HG03378 (cell line): ENCODE measurements around the gene KLHL26.
A peak's percentile ranks its signal among the peaks of the same experiment; 100 is the strongest.
"Not testable (repeated sequence)": the region's sequence is repeated elsewhere in the genome, so short reads cannot be mapped to it uniquely, and the experiment has no call there.

Source experiments
- ATAC-seq: cut with Tn5 transposase; IDR thresholded peaks from one replicate; pipeline ENCODE4 v1.9.1; 2021; ENCODE audit warnings: mild to moderate bottlenecking, moderate library complexity; ENCODE audit not compliant: unreplicated experiment

Gene KLHL26, protein sequence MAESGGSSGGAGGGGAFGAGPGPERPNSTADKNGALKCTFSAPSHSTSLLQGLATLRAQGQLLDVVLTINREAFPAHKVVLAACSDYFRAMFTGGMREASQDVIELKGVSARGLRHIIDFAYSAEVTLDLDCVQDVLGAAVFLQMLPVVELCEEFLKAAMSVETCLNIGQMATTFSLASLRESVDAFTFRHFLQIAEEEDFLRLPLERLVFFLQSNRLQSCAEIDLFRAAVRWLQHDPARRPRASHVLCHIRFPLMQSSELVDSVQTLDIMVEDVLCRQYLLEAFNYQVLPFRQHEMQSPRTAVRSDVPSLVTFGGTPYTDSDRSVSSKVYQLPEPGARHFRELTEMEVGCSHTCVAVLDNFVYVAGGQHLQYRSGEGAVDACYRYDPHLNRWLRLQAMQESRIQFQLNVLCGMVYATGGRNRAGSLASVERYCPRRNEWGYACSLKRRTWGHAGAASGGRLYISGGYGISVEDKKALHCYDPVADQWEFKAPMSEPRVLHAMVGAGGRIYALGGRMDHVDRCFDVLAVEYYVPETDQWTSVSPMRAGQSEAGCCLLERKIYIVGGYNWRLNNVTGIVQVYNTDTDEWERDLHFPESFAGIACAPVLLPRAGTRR

DNA sequence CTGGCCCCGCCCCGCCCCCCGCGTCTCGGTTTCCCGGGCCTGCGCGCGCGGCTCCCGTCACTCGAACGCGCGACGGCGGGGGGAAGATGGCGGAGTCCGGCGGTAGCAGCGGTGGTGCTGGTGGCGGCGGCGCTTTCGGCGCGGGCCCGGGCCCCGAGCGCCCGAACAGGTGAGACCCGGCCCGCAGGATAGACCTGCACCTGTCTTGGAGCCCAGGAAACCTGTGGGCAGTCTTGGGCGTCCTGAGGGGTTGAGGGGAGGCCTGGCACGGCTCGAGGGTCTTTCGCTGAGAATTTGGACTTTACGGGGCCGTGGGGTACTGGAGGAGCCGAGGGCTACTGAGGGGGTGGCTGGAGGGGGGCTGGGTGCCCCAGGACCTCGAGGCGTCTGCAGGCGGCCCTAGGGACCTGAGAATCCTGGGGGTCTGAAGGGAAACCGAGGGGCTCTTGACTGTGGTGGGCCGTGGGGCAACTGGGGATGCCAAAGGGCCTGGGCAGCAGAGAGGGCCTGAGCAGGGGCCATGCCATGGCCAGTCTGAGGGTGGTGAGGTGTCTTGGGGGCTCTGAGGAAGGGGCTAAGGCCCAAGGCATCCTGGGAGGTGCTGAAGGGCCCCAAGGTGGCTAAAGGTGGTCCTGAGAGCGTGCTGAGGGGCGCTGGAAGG, at the start of gene KLHL26:
TSS of gene KLHL26 (plus strand) at position 60 of the 661 bp plus-strand sequence. CDS start at position 87, 27 bp downstream.
- ATAC-seq: no peak

DNA sequence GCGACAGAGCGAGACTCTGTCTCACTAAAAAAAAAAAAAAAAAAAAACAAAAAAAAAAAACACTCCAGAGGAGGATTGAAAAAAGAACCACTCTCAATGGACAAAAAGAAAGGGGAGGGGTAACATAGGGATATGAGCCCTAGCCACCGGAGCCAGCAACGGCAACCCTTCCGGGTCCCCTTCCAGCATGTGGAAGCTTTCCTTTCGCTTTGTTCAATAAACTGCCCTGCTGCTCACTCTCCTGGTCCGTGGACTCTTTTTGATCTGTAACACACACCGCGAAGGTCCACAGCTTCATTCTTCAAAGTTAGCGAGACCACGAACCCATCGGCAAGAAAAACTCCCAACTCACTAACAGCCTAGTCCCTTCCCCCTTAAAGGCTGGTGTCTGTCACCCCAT, 49.3 kb upstream of the KLHL26 start:
- ATAC-seq: no peak

DNA sequence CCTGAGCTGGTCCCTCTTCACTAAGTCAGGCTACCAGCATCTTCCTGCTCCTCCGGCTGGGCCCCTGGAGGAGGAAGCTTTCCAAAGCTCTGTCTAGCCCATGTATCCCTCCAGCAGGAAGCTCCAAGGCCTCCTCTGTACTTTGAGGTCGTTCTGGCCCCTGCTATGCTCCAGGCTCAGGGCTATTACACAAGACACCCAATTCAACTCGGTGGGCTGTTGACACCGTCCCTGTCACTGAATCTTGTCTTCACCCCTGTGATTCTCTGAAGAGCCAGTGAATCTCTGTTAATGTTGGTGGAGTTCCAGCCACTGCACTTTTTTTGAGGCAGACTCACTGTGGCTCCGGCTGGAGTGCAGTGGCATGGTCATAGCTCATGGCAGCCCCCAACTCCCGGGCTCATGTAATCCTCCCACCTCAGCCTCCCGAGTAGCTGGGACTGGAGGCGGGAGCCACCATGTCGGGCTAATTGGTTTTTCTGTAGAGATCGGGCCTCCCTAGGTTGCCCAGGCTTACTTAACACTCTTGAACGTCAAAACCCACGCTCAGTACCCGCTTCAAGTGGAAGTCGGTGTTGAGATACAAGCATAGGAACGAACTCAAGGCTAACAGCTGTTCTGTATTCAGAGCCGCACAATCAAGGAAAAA, 48.7 kb upstream of the KLHL26 start:
- ATAC-seq: no peak

DNA sequence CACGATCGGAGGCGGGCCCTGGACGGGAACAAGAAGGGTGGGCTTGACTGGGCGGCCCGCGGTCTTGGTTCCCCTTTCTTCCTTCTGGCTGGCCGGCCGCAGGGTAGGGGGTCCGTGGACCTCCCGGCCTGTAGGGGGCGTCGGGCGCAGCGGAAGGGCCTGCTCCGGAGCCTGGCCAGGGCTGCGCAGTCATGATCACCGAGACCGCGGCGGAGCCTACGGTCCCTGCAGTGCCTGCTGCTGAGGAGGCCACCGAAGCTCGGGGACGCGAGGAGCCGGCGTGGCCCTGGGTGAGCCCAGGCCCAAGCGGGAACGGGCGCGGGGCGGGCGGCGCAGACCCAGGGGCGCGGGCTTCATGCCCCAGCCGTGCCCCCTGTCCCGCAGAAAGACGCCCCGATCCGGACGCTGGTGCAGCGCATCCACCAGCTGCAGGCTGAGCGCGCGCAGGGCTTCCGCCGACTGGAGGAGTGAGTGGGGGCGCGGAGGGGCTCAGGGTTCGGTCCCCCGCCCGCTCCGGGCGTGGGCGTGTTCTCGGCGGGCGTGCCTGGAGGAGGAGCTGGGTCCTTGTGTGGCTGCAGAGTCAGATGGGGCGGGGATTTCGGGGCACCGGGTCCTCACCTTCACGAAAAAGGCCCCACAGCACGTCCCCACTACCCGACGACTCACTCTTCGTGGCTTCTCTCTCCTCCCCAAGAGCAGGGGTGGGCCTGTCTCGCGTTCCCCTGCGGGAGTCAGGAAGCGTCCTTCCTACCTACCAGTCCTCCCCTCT, 48.0 kb upstream of the KLHL26 start, which contains the start of gene REX1BD:
TSS of gene REX1BD (plus strand) at position 188 of the 769 bp plus-strand sequence. CDS start at position 192, 4 bp downstream.
- ATAC-seq: peak; percentile 69

DNA sequence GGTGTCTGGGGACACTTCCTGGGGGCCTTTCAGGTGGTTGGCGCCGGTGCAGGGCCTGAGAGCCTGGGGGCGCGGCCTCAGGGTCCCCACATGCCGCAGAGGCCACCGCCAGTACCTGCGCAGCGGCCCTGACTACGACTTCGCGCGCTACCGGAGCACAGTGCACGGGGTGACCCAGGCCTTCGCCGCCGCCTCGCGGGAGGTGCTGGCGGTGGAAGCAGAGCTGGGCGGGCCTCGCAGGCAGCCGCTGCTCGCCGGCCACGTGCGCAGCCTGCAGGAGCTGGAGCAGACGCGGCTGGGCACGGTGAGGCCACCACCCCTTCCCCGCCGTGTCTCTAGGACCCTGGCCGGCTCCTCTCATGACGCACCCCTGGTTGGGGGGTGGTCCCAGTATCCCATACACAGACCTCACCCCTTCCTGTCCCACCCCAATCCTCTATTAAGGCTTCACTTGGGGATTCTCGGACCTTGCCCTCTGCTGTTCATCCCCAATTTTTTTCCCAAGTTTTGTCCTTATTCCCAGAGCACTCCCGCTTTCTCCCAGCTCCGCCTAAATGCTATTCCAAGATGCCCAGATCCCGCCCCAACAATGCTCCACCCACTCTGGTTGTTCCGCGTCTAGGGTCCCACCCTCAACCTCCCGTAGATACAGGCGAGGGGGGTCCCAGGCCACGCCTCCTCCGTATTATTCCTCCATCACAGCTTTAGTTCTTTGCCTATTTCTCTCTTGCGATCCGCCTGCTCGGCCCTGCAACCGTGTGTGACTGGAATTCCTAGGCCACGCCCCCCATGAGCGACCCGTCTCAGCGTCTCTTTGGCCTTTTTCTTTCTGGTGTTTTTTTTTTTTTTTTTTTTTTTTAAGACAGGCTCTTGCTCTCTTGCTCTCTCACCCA, 47.2 kb upstream of the KLHL26 start:
- ATAC-seq: peak; percentile 18

DNA sequence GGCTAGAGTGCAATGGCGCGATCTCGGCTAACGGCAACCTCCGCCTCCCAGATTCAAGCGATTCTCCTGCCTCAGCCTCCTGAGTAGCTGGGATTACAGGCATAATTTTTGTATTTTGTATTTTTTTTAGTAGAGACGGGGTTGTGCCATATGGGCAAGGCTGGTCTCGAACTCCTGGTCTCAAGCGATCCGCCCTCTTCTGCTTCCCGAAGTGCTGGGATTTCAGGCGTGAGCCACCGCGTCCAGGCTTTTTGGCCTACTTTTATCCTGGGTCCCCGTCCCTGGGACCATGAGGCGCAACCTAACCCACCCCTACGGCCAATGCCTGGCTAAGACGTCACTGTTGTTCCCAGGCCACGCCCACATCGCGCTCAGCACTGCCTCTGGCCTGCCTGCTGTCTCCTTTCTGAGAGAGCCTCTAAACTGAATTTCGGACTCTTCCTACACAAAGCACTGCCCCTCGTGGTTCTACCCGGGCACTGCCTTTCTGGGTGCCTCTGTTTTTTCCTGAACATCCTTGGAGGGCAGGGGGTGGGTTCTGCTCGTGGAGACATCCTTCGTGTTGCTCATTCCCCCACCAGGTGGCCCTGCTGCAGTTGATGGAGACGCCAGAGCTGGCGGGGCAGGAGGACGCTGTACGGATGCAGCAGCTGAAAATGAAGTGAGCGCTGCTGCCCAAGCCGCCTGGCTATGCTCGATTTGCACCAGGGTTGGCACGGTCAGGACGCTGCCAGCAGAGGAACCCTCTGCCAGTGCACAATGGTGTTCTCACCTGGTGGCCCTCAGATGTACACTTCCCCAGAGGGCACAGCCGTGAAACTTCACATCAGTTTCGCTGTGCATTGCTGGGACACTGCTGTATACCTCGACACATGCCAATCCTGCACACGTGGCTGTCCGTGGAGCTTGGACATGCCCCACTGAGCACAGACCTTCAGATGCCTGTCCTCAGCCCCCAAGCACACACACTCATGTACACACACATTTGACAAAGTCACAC, 46.3 kb upstream of the KLHL26 start:
- ATAC-seq: no peak

DNA sequence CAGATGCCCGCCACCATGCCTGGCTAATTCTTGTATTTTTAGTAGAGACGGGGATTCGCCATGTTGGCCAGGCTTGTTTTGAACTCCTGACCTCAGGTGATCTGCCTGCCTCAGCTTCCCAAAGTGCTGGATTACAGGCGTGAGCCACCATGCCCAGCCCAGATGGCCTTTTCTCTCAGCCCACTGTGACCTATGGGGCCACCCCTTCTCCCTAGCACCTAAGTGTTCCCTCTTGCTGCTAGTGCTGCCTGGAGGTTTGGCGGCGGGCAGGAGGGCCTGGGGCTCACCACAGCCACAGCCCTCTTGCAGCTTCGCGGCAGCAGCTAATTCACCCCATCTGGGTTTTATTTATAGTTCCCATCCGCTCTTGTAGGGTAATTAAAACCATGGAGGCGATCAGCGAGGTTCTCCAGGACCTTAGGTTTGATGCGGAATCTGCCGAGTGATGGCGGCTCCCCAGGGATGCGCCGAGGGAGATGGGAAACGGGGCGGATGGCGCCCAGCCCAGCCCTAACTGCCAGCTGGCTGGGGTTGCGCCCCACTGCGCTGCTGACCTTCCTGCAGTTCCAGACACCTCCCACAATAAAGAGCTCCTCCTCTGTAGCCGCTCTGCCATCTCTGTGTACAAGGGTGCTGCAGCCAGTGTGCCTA, 45.0 kb upstream of the KLHL26 start:
- no peak for ATAC-seq

DNA sequence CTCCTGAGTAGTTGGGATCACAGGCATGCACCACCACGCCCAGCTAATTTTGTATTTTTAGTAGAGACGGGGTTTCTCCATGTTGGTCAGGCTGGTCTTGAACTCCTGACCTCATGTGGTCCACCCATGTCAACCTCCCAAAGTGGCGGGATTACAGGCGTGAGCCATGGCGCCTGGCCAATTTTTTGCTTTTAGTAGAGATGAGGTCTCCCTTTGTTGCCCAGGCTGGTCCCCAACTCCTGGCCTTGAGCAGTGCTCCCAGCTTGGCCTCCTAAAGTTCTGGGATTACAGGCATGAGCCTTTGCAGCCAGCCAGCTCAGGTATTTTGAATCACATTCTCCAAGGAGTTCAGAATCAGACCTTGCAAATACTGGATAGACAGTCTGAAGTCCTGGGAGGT, 44.1 kb upstream of the KLHL26 start:
- ATAC-seq: not testable (repeated sequence)

DNA sequence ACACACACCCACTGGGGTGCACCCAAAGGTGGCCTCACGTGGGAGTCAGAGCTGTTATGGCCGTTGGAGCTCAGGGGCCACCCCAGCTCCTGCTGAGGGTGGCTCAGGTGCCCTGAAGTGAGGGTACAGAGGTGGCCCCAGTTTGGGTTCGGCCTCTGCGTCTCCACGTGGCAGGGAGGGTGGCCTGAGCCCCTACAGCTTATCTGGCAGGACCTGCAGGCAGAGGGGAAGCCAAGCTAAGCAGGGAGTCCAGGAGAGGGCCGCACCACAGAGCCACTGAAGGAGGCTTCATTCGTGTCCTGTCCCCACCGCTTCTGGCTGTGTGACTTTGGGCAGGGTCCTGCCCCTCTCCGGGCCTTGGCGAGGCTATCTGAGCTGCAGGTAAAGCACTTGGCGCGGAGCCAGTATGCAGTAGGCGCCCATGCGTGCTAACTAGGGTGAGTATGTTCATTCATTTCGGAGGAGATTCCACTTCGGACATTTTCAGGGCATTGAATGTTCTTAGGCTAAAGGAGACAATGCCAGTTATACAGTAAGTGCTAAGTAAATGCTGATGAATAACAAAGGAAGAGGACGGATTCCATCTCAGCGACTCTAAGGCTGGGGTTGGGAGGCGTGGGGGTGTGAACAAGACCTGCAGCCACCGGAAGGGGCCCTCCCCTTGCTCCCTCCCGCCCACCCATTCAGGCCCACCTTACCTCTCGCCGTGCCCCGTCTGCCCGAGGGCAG, 43.3 kb upstream of the KLHL26 start:
- no peak for ATAC-seq

DNA sequence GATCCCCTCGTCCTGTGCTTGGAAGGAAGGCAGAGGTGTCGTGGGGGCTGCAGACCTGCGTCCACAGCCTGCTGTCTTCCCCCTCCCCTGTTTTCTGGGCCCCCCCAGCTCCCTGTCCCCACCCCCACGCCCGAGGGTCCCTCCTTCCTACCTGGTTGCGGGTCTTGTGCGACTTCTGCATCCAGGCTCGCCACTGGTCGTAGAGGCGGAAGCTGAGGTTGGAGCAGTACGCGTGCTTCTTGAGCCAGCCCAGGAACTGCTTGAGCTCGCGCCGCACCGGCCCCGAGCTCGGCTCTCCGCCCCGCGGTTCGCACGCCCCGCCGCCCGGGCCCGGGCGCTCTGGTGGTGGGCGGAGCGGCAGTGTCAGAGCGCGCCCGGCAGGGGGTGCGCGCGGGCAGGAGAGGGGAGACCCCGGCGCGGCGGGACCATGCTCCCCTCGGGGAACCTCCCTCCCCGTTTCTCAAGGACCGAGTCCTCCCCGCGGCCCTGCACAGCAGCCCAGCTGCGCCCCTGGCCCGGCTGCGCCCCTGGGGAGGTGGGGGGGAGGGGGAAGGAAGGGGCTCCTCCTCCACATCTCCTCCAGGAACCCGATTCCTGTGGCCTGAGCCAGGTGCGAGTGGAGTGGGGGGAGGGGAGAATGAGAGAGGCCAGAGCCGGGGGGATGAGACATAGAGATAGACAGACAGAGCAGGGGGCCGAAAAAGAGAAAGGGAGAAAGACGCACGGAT, 42.6 kb upstream of the KLHL26 start:
- no peak for ATAC-seq

DNA sequence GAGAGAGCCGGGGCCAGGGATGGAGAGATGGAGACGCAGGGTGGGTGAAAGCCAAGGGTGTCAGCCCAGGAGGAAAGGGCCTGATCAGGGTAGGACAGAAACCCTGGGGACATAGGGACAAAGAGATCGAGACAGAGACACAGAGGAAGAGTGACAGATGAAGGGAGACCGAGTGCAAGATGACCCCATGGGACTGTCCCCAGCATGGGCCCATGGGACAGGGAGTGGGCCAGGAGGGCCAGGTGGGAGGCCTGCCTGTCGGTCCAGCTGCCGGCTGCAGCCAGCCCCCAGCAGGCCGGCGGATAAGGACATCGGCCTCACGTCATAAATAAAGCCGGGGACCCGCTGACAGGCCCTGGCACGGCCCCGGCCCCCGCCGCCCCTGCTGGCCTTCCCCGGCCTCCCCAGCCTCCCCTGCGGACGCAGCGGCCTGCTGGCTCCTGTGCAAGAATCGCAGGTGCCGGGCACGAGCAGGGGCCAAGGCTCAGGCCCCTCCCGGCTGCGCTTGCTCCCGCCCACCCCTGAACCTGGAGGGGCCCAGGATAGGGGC, 41.9 kb upstream of the KLHL26 start:
- no peak for ATAC-seq

DNA sequence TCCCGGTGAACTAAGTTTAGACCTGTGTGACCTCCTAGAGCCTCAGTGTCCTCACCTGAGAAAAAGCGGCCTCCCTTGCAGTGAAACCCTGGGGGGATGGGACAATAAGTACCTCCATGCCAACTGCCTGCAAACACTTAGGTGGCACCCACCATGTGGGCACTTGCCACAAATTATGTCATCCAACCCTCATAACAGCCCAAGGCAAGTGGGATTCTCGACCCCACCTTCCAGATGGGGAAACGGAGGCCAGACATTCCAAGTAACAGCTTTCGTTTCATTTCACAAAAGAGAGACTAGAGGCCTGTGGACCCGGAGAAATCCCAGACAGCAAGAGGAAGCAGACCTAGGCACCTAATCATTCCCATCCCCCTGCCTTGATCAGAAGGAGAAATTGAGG, 41.4 kb upstream of the KLHL26 start:
- ATAC-seq: no peak

DNA sequence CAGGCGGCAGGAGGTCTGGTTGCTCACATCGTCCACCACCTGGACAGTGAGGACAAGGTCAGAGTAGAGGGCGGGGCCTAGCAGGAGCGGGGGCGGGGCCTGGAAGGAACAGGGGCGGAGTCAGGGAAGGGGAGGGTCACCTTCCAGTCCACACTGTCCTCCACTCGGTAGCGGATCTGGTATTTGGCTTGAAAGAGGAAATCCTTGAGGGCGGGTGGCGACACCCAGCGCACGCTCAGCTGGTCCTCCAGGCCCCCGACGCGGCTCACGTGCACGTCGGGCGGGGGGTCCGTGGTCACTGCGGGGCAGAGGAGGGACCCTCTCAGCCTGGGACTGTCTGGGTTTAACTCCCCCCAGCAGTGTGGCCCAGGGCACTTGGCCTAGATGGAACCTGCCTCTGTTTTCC, 40.1 kb upstream of the KLHL26 start:
- no peak for ATAC-seq

DNA sequence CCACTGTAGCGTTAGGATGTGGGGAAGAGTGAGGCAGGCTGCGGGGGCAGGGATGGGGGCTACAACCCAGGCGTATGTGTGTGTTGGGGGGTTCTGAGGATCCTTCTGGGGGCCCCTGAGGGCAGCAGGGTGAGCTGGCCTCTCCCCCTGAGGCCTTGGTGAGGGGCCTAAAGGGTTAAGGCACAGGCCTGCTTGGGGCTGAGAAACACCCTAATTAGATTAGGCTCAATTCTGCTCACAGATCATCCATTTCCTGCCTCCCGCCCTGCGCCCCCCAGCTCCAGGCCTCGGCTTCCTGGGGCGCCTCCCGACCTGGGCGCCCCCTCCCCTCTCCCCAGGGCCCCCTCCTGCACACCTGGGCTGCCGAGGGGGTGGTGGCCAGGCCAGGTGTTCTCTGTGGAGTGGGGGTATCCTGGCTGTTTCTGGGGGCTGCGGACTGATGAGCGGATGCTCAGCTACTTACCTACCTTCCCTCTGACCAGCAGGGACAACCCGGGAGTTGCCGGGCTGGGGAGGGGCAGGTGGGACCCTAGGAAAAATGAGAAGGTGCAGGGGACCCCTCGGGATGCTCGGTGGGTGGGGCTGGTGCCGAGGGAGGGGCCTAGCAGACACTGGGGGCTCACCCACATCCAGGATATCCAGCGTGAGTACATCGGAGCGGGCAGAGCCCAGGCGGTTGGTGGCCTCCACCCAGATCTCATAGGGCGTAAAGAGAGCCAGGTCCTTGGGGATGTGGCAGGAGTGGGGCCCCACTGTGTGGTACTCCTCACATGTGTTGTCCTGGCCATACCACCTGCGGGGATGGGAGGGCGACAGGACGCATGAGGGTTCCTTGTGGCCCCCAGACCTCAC, 38.8 kb upstream of the KLHL26 start:
- no peak for ATAC-seq

DNA sequence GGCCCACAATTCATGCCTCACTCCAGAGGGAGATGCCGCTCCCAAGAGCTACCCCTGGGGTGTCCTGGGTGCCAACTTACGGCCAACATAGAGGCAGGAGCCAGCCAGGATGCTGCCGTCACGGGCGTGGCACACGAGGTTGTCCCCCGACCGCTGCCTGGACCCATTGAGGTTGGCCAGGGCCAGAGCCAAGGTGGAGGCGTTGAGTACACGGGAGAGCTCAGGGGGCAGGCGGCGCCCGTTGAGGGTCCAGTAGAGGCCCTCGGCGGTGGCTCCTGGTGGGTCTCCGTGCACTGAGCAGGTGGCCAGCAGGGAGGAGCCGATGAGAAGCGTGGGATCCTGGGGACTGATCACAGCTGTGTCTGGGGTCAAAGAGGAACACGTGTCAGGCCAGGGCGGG, 37.3 kb upstream of the KLHL26 start:
- ATAC-seq: no peak
